GM20000 (cell line): ENCODE results near the gene ANKLE2.

Source experiments
- DNase-seq: peaks from one replicate; pipeline ENCODE4 v3.0.0; 2012; ENCODE audit warnings: low spot score
- CTCF ChIP-seq: IDR thresholded peaks from 2 replicates; pipeline ENCODE4 v1.5.1; 2012; ENCODE audit warnings: mild to moderate bottlenecking, control low read depth; ENCODE audit errors: extremely low read depth, missing control alignments

ANKLE2 gene

GRCh38 chr12:132685400-132685799 lies 76.2 kb downstream of the ANKLE2 start:
- TF ChIP-seq CTCF = no peak
- no peak for DNase-seq

DNA sequence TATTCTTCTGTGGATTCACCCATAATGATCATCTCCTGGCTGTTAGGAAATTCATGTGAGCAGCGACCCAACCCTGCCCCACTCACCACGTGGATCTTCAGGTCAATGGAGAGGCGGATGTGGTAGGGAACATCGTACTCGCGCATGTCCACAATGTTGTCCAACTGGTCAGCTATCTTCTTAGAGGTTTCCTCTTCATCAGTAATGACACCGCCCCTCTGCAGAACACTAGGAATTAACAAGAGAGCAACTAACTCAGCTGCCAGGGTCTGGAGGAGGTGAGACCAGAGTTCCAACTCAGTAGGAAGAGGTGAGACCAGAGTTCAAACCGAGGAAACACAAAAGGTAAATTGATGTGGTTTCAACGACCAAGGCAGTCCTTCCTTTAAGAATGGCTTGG lies 84.1 kb downstream of the ANKLE2 start:
- no peak for TF ChIP-seq CTCF
- no peak for DNase-seq

- no peak for TF ChIP-seq CTCF
These were observed 85.7 kb downstream of the ANKLE2 start for GRCh38 chr12:132675757-132676432.

More at GRCh38 chr12:132675757-132676432, 85.7 kb downstream of the ANKLE2 start:
- no peak for DNase-seq
